Upper lobe of left lung (tissue), 6 donors: ENCODE measurements around the gene LLGL1. TPM values are rescaled to one million over a fixed set of nuclear protein-coding genes. Genes with fewer than 3 reads are reported as not detected.

Experiments
- ATAC-seq, 2 donors: fragments of 200-7000 bp; cut with Tn5 transposase; one replicate each; pipeline ENCODE4 v1.9.1; 2022; ENCODE audit warnings: mild to moderate bottlenecking in 2 of 2, moderate library complexity in 2 of 2; ENCODE audit not compliant: low FRiP score in 2 of 2
- DNase-seq, 2 donors: peaks; one replicate each; pipeline ENCODE4 v3.0.0-alpha.2; 2019 to 2020
- H3K27ac ChIP-seq, 4 donors: fragments of 200-600 bp; sonication (generic); one replicate each; pipeline ENCODE4 v1.5.1; 2016 to 2019
- H3K27me3 ChIP-seq, 4 donors: fragments of 200-600 bp; sonication (generic); one replicate each; pipeline ENCODE4 v1.5.1; 2017 to 2019
- H3K36me3 ChIP-seq, 4 donors: fragments of 200-600 bp; sonication (generic); one replicate each; pipeline ENCODE4 v1.5.1; 2016 to 2019
- H3K4me1 ChIP-seq, 4 donors: fragments of 200-600 bp; sonication (generic); one replicate each; pipeline ENCODE4 v1.5.1; 2018 to 2019
- H3K4me3 ChIP-seq, 4 donors: fragments of 200-600 bp; sonication (generic); one replicate each; pipeline ENCODE4 v1.5.1; 2017 to 2019; ENCODE audit warnings: mild to moderate bottlenecking in 2 of 4, moderate library complexity in 1 of 4
- H3K9me3 ChIP-seq, 4 donors: fragments of 200-600 bp; sonication (generic); one replicate each; pipeline ENCODE4 v1.5.1; 2018 to 2019
- EP300 ChIP-seq, 4 donors: sonication (generic); formaldehyde crosslinking; IDR thresholded peaks; one replicate each; pipeline ENCODE4 v1.5.1; 2017; ENCODE audit warnings: antibody characterized with exemption in 4 of 4, control low read depth in 2 of 4
- POLR2A ChIP-seq, 4 donors: fragments of 450-650 bp; IDR thresholded peaks; one replicate each; pipeline ENCODE4 v1.5.1; 2016 to 2017; ENCODE audit warnings: antibody characterized with exemption in 4 of 4, mild to moderate bottlenecking in 2 of 4
- POLR2AphosphoS5 ChIP-seq, 2 donors: sonication (generic); formaldehyde crosslinking; IDR thresholded peaks; one replicate each; pipeline ENCODE4 v1.5.1; 2017; ENCODE audit warnings: antibody characterized with exemption in 2 of 2
- WGBS, 2 donors: methylation state at CpG; one replicate each; pipeline ENCODE4 v1.1.5; 2017 to 2018; 5-methylcytosine and 5-hydroxymethylcytosine counted together
- total RNA-seq, 6 donors: library from RNA; depleted of rRNA in 4 of 6; stranded (reverse); fragments of >200 nt in 4 of 6; gene quantifications; one replicate each; pipeline versions ENCODE4 v1.1.0 to v1.2.1, GENCODE V29; 2016 to 2021
- TF ChIP-seq, protein P1 (sequence below), 6 experiments: fragments of 450-650 bp in 4 of 6; fragments of 200-600 bp in 2 of 6; sonication (generic) in 2 of 6; IDR thresholded peaks; one replicate each; pipeline ENCODE4 v1.5.1; 2016 to 2019; ENCODE audit warnings: antibody characterized with exemption in 6 of 6
- donor health status: DM: no; HTN: no; CAD: no; lungs with moderate emphysema.
- donor health status: DM: no; HTN: yes; CAD: no; lungs with severe emphysema.

LLGL1 gene
- total RNA-seq, 6 donors from 2014 or later: 9.8 to 16.4 (median 13.8) TPM

DNA sequence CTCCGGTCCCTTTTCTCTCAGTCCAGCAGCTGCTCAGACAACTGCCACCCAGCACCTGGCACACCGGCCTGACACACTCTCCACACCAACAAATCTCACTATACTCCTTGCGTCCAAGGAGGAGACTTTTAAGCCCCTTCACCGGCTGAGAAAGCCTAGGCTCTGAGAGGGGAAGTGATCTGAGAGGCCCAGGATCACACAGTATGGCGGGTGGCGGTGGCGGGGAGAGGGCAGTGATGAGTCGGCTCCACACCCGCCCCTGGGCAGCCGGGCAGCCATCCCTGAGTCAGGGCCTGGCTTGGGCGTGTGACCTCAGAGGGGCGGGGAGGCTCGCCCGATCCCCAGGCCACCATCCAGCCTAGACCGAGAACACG, 32.5 kb downstream of the LLGL1 start:
- WGBS, 2 donors: 0 to 1% methylated on average over 9 to 14 of the region's 16 CpGs

GRCh38 chr17:18258356-18259038, 33.1 kb downstream of the LLGL1 start, which contains the start of gene FLII:
Gene FLII, minus strand, starts transcription at chr17:18258738. Its CDS starts 48 bp downstream, at chr17:18258690.
- DNase-seq (peak; percentile 59 to 94), ATAC-seq (peak; percentile 35 to 82)
- peak within 1 kb of the TSS; percentile 97 to 99 (median 99) for H3K27ac ChIP-seq
- TF ChIP-seq, protein P1, sequence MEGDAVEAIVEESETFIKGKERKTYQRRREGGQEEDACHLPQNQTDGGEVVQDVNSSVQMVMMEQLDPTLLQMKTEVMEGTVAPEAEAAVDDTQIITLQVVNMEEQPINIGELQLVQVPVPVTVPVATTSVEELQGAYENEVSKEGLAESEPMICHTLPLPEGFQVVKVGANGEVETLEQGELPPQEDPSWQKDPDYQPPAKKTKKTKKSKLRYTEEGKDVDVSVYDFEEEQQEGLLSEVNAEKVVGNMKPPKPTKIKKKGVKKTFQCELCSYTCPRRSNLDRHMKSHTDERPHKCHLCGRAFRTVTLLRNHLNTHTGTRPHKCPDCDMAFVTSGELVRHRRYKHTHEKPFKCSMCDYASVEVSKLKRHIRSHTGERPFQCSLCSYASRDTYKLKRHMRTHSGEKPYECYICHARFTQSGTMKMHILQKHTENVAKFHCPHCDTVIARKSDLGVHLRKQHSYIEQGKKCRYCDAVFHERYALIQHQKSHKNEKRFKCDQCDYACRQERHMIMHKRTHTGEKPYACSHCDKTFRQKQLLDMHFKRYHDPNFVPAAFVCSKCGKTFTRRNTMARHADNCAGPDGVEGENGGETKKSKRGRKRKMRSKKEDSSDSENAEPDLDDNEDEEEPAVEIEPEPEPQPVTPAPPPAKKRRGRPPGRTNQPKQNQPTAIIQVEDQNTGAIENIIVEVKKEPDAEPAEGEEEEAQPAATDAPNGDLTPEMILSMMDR (IDR thresholded peaks at IDR 0.05): peak in 1 of 6 experiments; percentile 20
- TF ChIP-seq POLR2AphosphoS5 (IDR thresholded peaks at IDR 0.05) (peak; percentile 82 to 89), POLR2A (IDR thresholded peaks at IDR 0.05) (peak in 2 of 4 donors; percentile 90 to 92), EP300 (IDR thresholded peaks at IDR 0.05) (no peak)
- H3K27me3 ChIP-seq: no peaks in the 10 kb centered on the region
- whole genome bisulfite sequencing, 2 donors: 0 to 4% methylated on average over 2 to 21 of the region's 71 CpGs
- no peaks in the 10 kb centered on the region for H3K9me3 ChIP-seq
- H3K4me1 ChIP-seq: peaks cover 42 to 56% (median 49%) of the 10 kb centered on the region in 4 donors
- H3K4me3 ChIP-seq: peak within 1 kb of the TSS; percentile 76 to 100 (median 87)
- H3K36me3 ChIP-seq: peaks cover 12 to 41% (median 33%) of the 10 kb centered on the region in 4 donors

More for the DNA sequence above, 32.5 kb downstream of the LLGL1 start:
- ATAC-seq: peak; percentile 83 to 87
- Histone ChIP-seq H3K9me3 (no peaks in the 10 kb centered on the region), H3K36me3 (peaks cover 14 to 41% (median 35%) of the 10 kb centered on the region in 4 donors), H3K4me3 (peak overlapping the region; percentile 76 to 100 (median 87)), H3K27ac (peak overlapping the region; percentile 97 to 99 (median 99)), H3K27me3 (no peaks in the 10 kb centered on the region), H3K4me1 (peaks cover 42 to 56% (median 49%) of the 10 kb centered on the region in 4 donors)
- peak in 1 of 2 donors; percentile 89 for DNase-seq
- peak; percentile 32 to 59 for TF ChIP-seq POLR2AphosphoS5 (IDR thresholded peaks at IDR 0.05)
- no peak for TF ChIP-seq EP300 (IDR thresholded peaks at IDR 0.05)

GRCh38 chr17:18259621-18260331, 34.3 kb downstream of the LLGL1 start:
- H3K4me1 ChIP-seq: peaks cover 42 to 56% (median 49%) of the 10 kb centered on the region in 4 donors
- WGBS, 2 donors: 69 to 74% methylated on average over 19 to 22 of the region's 22 CpGs

DNA sequence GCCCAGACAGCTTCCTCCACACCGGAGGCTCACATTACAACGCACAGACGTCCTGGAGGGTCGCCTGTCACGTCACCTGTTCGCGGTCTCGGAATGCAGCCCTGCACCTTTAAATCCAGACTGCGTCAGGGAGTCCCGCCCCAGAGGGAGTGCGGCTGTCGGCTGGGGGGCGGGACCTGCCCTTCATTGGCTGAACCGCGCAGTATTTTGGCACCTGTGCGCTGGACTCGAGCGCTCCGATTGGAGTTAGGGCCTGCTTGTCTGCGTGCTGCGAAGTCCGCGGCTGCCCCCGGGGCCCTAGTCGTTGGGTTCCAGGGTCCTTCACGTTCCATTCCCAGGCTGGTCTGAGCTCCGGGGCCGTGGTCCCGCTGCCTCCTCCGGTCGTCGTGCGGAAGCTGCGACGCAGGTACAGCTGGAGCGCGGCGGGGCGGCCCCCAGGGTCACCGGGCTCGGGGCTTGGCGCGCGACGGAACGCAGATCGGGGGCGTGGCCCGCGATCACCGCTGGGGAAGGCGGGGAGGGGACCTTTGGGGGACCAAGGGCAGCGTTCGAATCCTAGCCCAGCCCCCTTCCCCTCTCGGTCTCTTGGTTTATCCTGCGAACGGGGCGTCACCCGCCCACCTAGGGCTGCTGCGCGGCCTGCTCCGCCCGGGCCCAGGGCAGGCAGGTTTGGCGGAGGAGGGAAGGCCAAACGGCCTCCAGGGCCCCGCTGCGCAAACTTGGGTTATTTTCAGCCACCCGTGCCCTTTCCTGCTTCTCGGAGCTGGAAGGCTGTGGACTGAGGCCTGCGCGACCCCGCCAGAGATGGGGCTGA, 35.1 kb downstream of the LLGL1 start, which contains the start of gene MIEF2:
MIEF2 (plus strand) TSS at position 331 of the 814 bp plus-strand sequence. CDS start 2,059 bp downstream, outside the sequence.
- H3K4me1 ChIP-seq: peaks cover 42 to 56% (median 49%) of the 10 kb centered on the region in 4 donors
- H3K4me3 ChIP-seq: peak within 1 kb of the TSS; percentile 60 to 96 (median 88)
- H3K9me3 ChIP-seq: no peaks in the 10 kb centered on the region
- DNase-seq: peak; percentile 95 to 97
- TF ChIP-seq EP300 (IDR thresholded peaks at IDR 0.05) (no peak), POLR2A (IDR thresholded peaks at IDR 0.05) (peak in 3 of 4 donors; percentile 35 to 71 (median 66)), POLR2AphosphoS5 (IDR thresholded peaks at IDR 0.05) (peak; percentile 79 to 80)
- TF ChIP-seq, protein P1 (IDR thresholded peaks at IDR 0.05): peak in 1 of 6 experiments; percentile 32
- ATAC-seq: peak; percentile 92 to 94
- H3K27me3 ChIP-seq: no peaks in the 10 kb centered on the region
- H3K36me3 ChIP-seq: peaks cover 13 to 41% (median 32%) of the 10 kb centered on the region in 4 donors
- whole genome bisulfite sequencing, 2 donors: 0% methylated on average over 24 of the region's 72 CpGs; no CpG with 5 or more reads in 1 of the 2 donors
- peak within 1 kb of the TSS; percentile 88 to 99 (median 94) for H3K27ac ChIP-seq

More at GRCh38 chr17:18259621-18260331, 34.3 kb downstream of the LLGL1 start:
- H3K4me3 ChIP-seq: peak overlapping the region in 3 of 4 donors; percentile 60 to 96 (median 80)
- ATAC-seq (no peak), DNase-seq (no peak)
- no peaks in the 10 kb centered on the region for H3K27me3 ChIP-seq
- H3K27ac ChIP-seq: peak overlapping the region; percentile 88 to 99 (median 94)
- TF ChIP-seq POLR2A (IDR thresholded peaks at IDR 0.05) (no peak), POLR2AphosphoS5 (IDR thresholded peaks at IDR 0.05) (no peak), EP300 (IDR thresholded peaks at IDR 0.05) (no peak)
- TF ChIP-seq, protein P1 (IDR thresholded peaks at IDR 0.05): no peak
- no peaks in the 10 kb centered on the region for H3K9me3 ChIP-seq
- H3K36me3 ChIP-seq: peaks cover 10 to 41% (median 33%) of the 10 kb centered on the region in 4 donors
